Hepatocyte (in vitro differentiated cells): ENCODE data around the gene REM2.

Source experiments
- EZH2 ChIP-seq: fragments of 200-600 bp; sonication (generic); IDR thresholded peaks from 2 replicates; pipeline ENCODE4 v1.6.1; 2016; ENCODE audit warnings: antibody characterized with exemption, mild to moderate bottlenecking, borderline replicate concordance
- EZH2phosphoT487 ChIP-seq: fragments of 200-600 bp; sonication (generic); IDR thresholded peaks from one replicate; pipeline ENCODE4 v1.6.1; 2018; ENCODE audit warnings: antibody characterized with exemption, mild to moderate bottlenecking, low read depth, moderate library complexity; ENCODE audit not compliant: unreplicated experiment, severe bottlenecking
- TF ChIP-seq, protein P1 (sequence below): fragments of 200-600 bp; sonication (generic); IDR thresholded peaks from 2 replicates; pipeline ENCODE4 v1.5.1; 2016; ENCODE audit warnings: antibody characterized with exemption, mild to moderate bottlenecking; ENCODE audit not compliant: poor library complexity

DNA sequence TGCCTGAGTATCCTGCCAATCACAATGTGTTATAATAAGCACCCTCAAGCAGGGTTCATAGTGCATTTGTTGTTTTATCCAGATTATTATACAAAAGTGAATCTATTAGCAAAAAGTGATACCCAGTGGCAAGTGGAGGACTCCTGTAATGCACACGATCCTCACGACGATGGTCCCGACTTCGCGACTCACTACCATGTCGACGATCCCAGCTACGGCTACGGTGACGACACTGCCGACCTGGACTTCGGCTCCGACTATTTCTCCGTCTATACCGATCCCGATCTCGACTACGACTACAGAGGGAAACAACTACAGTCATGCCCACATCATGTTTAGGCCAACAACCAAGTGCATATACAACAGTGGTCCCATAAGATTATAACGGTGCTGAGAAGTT lies 23.1 kb downstream of the REM2 start:
- TF ChIP-seq, protein P1, sequence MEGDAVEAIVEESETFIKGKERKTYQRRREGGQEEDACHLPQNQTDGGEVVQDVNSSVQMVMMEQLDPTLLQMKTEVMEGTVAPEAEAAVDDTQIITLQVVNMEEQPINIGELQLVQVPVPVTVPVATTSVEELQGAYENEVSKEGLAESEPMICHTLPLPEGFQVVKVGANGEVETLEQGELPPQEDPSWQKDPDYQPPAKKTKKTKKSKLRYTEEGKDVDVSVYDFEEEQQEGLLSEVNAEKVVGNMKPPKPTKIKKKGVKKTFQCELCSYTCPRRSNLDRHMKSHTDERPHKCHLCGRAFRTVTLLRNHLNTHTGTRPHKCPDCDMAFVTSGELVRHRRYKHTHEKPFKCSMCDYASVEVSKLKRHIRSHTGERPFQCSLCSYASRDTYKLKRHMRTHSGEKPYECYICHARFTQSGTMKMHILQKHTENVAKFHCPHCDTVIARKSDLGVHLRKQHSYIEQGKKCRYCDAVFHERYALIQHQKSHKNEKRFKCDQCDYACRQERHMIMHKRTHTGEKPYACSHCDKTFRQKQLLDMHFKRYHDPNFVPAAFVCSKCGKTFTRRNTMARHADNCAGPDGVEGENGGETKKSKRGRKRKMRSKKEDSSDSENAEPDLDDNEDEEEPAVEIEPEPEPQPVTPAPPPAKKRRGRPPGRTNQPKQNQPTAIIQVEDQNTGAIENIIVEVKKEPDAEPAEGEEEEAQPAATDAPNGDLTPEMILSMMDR, result no peak
- TF ChIP-seq EZH2 (no peak), EZH2phosphoT487 (no peak)
